Fibroblast of the conjunctiva (primary cell): ENCODE data around the gene PPL.
"Not testable (repeated sequence)": the region's sequence is repeated elsewhere in the genome, so short reads cannot be mapped to it uniquely, and the experiment has no call there.

ENCODE experiments used
- DNase-seq: peaks from one replicate; pipeline ENCODE4 v3.0.0-alpha.2; 2010; ENCODE audit warnings: low read depth

Gene PPL

DNA sequence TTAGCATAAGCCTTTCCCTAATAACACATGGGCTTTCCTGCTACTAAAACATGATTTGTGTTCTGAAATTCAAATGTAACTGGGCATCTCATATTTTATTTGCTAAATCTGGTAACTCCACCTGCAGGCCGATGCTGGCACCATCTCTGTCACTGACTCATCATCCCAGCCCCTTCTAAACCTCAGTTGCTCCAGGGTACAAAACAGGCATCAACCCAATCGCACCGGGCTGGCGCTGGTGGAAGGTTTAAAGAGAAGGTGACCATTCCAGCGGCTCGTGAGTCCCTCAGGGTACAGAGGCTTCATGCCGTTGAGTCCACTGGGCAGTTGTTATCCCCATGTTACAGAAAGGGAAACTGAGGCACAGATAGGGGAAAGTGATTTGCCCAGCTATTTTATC is 27.1 kb downstream of the PPL start:
- no peak for DNase-seq

DNA sequence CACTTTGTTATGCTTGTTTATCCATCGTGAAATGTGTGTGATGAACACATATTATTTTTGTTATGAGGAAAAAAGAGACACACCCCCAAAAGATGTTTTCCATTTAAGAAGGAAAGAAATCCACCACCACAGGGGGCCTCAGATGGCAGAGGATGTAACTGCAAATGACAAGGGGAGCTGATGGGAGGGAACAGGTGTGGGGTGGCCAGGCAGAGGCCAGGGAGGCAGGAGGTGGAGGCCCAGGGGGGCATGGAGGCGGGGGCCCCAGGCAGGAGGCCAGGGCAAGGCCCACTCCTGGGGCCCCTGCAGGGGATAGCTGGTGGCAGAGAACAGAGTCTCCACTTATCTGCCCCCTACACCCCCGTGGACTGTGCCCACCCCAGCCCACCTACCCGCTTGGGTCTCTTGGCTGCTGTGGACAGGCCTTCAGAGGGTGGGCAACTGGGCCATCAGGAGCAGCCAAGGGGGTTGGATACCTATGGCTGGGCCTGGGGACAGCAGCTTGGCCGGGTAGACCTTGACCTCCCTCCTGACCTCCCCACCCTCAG is 28.0 kb downstream of the PPL start:
- no peak for DNase-seq

GRCh38 chr16:4904942-4905615 is 31.9 kb downstream of the PPL start:
- no peak for DNase-seq

DNA sequence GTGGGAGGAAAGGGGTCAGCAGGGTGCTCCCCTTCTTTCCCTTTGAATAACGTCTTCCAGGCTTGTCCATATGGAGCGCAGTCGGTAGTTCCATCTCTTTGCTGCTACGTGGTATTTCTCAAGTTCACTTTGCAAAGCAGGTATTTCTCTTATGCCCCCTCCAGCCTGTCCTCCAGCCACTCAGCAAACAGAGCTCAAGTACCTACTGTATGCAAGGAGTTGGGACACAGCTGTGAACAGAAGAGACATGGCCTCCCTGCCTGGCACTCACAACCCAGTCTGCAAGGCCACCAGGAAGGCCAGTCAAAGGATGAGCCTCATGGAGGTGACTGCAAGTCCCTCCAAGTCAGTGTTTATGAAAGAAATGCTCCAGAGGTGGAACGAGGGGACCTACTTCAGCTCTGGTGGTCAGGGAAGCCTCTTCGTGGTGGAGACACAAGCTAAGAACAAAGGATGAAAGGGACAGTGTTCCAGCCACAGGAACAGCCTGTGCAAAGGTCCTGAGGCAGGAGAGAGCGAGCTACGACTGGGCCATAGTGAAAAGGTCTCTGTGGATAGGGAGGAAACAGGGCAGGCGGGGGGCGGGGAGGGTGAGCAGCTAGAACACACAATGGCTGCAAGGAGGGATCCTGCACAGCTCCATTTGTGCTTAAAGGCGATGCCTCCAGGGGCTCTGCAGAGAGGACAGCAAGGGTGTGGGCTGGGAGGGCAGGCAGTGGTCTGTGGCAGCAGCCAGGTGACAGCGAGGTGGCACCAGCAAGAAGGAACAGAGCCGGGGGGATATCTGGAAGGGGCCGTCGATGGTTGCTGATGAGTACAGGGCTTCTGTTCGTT is 32.6 kb downstream of the PPL start:
- DNase-seq, result no peak

DNA sequence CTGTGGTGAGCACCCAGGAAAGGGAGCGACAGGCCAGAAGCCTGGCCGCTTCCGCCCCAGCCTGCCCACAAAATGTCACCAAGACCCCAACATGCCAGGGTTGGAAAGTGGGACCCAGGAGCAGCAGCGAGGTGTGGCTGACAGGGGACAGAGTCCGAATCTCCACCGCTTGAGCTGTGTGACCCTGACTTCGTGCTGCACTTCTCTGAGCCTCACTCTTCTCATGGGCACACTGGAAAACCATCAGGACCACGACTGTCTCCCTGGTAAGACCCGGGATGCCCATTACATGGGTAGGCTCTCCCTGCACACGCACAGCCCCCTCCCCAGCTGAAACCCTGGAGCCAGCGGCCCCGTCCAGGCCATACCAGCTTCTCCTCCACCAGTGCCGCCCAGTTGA is 34.9 kb downstream of the PPL start:
- DNase-seq, result no peak

DNA sequence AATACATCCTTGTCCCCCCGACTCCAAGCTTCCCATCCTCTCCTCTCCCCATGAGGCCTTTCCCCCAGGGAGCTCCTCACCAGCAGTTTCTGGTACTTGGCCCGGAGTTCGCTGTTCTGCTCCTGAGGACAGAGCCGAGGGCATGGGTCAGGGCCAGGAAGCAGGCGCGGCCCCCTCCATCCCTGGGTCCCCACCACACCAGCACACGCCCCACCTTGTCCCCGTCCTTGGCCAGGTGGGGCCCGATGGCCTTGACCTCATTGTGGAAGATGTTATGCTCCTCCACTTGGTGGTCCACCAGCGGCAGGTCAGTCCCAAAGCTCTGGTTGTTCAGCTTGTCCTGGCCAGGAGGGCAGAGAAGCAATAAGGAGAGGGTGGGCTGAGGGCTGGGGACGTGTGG is 36.2 kb downstream of the PPL start:
- no peak for DNase-seq

GRCh38 chr16:4900036-4900435 is 36.9 kb downstream of the PPL start:
- DNase-seq, result no peak

GRCh38 chr16:4899474-4899846 is 37.5 kb downstream of the PPL start:
- DNase-seq, result no peak

DNA sequence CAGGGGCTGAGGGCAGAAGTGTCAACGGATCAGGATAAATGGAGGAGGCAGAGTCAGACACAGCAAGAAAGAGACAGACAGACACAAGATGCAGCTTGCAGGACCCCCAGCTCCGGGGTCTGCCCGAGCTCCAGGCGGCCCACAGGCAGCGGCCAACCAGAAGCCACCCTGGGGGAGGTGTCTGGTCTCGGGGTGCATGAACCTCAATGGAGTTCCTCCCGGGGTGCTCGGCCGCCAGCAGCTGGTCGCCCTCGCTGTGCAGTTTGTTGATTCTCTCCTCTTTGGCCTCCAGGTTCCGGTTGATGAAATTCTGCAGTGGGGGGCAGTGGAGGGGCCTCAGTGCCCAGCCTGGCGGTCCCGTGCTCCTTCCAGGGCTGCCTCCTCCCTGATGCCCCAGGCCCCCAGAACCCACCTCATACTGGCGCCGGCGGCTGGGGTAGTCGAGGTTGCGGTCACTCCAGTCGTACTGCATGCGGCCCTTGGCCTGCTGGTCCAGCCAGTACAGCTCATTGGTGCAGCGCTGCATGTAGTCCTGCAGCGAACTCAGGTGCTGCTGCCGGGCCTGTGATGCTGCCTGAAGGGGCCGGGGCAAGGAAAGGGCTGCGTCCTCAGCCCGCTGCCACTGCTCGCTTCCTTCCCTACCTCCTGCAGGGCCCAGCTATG is 38.0 kb downstream of the PPL start:
- no peak for DNase-seq

DNA sequence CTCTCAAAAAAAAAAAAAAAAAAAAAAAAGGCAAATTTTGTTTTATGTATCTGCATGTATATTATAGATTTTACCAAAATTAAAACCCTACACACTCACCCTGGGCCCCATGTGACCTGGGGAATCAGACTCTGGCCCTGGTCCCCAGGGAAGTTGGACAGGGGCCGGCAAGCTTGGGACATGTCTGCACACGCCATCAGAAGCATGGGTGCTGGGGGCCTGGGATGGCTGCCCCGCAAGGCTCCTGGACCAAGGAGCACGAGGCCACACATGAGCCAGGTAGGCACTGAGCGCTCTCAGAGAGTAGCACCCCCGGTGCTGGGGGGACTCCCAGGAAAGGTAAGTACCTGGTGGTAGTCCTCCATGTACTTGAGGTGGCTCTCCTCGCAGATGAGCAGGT is 39.6 kb downstream of the PPL start:
- no peak for DNase-seq

GRCh38 chr16:4896761-4897160 is 40.2 kb downstream of the PPL start:
- not testable (repeated sequence) for DNase-seq

GRCh38 chr16:4895366-4895765 is 41.6 kb downstream of the PPL start:
- no peak for DNase-seq

- no peak for DNase-seq
Measured at GRCh38 chr16:4894276-4895150, 42.4 kb downstream of the PPL start.

DNA sequence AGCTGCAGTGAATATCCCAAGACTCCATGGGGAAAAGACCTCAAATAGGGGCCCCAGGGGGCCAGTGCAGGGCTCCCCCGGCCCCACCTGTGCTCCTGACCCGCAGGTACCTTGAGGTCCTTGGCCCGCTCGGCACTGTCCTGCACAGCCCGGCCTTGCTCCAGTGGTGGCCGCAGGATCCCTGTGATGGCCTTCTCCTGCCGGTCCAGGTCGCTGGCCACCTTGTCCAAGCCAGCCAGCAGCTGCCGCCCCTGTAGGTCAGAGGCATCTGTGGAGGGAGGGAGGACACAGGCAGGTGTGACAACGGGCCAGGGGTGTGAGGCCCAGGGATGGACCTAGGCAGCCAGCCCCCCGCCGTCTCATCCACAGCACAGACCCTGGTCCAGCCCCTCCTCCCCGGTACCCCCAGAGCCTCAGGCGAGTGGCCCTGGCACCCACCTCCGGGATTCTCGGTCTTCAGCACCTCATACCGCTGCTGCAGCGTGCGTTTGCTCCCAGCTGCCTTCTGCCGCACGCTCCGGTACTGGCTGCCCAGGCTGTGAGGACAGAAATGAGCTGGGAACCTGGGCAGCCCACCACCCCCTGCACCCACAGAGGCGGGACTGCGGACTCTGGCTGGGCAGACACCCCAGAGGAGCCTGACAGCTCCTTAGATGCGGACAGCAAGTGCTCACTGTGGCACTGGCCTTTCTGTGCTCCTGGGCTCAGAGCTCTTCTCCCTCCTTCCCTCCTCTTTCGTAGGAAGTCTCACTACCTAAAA is 43.7 kb downstream of the PPL start:
- DNase-seq, result no peak

DNA sequence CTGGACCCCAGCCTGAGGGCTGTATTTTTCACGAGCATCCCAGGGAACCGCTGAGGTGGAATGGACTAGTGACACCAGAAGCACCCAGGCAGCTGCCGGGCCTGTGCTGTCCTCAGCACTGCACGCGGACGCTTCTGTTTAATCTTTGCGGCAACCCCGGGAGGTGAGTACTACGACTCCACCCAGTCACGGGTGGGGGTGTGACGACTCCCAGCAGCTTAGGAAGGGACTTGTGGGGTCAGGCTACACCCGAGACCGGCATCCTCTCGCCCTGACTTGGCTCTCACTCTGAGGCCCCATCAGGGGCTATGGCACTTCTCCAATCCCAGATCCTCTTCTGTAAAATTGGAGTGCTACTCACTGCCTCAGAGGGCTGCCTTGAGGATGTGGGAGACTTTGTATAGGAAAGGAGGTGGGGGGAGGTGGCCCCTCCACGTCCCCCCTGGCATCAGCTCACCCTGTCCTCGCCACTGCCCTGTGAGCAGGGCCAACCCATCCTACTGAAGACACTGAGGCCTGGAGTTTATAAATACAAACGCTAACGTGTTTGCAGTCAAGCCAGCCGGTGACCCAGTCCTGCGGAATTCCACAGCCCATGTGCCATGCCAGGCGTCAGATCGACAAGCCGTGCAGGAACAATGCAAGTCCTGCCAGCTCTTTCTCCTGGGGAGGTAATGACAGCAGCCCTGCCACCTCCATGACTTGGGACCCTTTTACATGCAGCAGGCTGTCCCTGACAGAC is 44.4 kb downstream of the PPL start:
- peak; percentile 49 for DNase-seq

- no peak for DNase-seq
Measured at GRCh38 chr16:4891886-4892216, 45.1 kb downstream of the PPL start.

DNA sequence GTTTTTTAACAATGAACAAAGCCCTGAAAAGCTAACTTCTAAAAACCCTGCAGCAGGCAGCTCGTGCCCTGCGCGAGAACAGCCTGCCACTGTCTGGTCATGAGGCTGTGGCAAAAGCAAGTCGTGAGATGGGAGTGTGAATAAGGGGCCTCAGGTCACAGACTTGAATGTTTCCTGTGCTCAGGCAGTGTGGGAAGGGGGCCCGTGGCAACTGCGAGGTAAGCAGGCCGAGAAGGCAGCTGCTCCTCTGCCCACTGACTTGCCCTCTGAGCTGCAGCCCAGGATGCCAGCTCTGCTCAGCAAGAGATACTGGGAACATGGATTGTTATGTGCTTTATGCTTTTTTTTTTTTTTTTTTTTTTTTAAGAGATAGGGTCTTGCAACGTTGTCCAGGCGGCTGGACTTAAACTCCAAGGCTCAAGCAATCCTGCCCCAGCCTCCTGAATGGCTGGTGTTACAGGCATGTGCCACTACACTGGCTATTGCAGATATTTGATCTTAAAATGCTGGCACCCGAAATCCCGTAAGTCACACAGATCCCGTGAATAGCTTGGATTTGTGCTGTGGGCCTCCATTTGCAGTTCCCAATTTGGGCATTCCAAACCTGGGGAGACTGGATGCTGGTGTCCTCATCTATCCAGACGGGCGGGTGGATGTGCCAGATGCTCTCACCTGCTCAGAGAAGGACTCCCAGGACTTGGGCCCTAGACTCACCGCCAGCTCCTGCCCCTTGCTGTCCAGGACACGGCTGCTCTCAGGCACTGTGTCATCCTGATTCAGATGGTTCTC is 45.7 kb downstream of the PPL start:
- DNase-seq, result no peak

- no peak for DNase-seq
Measured at GRCh38 chr16:4890686-4891085, 46.3 kb downstream of the PPL start.

GRCh38 chr16:4890026-4890425 is 46.9 kb downstream of the PPL start:
- no peak for DNase-seq
